Duodenal mucosa (tissue), 2 donors: ENCODE data around the gene CBX6.
A peak's percentile ranks its signal among the peaks of the same experiment; 100 is the strongest.

Source experiments
- H3K27ac ChIP-seq: one replicate; pipeline ENCODE4 v1.7.0; 2013; ENCODE audit warnings: low read depth, low read length
- H3K27me3 ChIP-seq, 2 donors: one replicate each; pipeline ENCODE4 v1.7.0; 2013; ENCODE audit warnings: low read length in 2 of 2, control low read depth in 1 of 2; ENCODE audit not compliant: insufficient read depth in 2 of 2, control insufficient read depth in 1 of 2
- H3K36me3 ChIP-seq, 2 donors: one replicate each; pipeline ENCODE4 v1.7.0; 2013; ENCODE audit warnings: low read length in 2 of 2, control low read depth in 1 of 2; ENCODE audit not compliant: insufficient read depth in 2 of 2, control insufficient read depth in 1 of 2
- H3K4me1 ChIP-seq, 2 donors: one replicate each; pipeline ENCODE4 v1.7.0; 2013; ENCODE audit warnings: low read length in 2 of 2, control low read depth in 1 of 2; ENCODE audit not compliant: insufficient read depth in 2 of 2, control insufficient read depth in 1 of 2
- H3K4me3 ChIP-seq, 2 donors: one replicate each; pipeline ENCODE4 v1.7.0; 2013; ENCODE audit warnings: low read length in 2 of 2, low read depth in 1 of 2
- H3K9ac ChIP-seq, 2 donors: one replicate each; pipeline ENCODE4 v1.7.0; 2013; ENCODE audit warnings: low read length in 2 of 2, low read depth in 1 of 2
- H3K9me3 ChIP-seq, 2 donors: one replicate each; pipeline ENCODE4 v1.7.0; 2013; ENCODE audit warnings: low read length in 2 of 2, control low read depth in 1 of 2; ENCODE audit not compliant: control insufficient read depth in 1 of 2

Gene CBX6

GRCh38 chr22:38874529-38875222, 2.7 kb upstream of the CBX6 start:
- Histone ChIP-seq H3K36me3 (no peaks in the 10 kb centered on the region), H3K4me3 (no peak overlapping the region), H3K27me3 (peaks cover 21 to 26% of the 10 kb centered on the region in 2 donors), H3K9ac (no peak overlapping the region), H3K9me3 (no peaks in the 10 kb centered on the region), H3K4me1 (peaks cover 4 to 12% of the 10 kb centered on the region in 2 donors), H3K27ac (no peak overlapping the region)

GRCh38 chr22:38873469-38874411, 1.7 kb upstream of the CBX6 start:
- peaks cover 21 to 24% of the 10 kb centered on the region in 2 donors for H3K27me3 ChIP-seq
- no peaks in the 10 kb centered on the region for H3K9me3 ChIP-seq
- H3K9ac ChIP-seq, result no peak overlapping the region
- no peaks in the 10 kb centered on the region for H3K36me3 ChIP-seq
- no peak overlapping the region for H3K4me3 ChIP-seq
- H3K27ac ChIP-seq, result no peak overlapping the region
- peaks cover 10 to 14% of the 10 kb centered on the region in 2 donors for H3K4me1 ChIP-seq

- H3K9ac ChIP-seq, result peak overlapping the region; percentile 64
- peak overlapping the region; percentile 73 to 84 for H3K4me3 ChIP-seq
- H3K36me3 ChIP-seq, result peaks cover 0 to under 1% of the 10 kb centered on the region in 2 donors
- H3K27ac ChIP-seq, result peak overlapping the region; percentile 78
- H3K9me3 ChIP-seq, result no peaks in the 10 kb centered on the region
- peaks cover 10 to 14% of the 10 kb centered on the region in 2 donors for H3K4me1 ChIP-seq
- peaks cover 21 to 24% of the 10 kb centered on the region in 2 donors for H3K27me3 ChIP-seq
Observed at GRCh38 chr22:38872831-38873248, 824 bp upstream of the CBX6 start.

- Histone ChIP-seq H3K36me3 (peaks cover 0 to 3% of the 10 kb centered on the region in 2 donors), H3K27ac (peak overlapping the region; percentile 41)
Observed at GRCh38 chr22:38871360-38872171, 450 bp downstream of the CBX6 start.

GRCh38 chr22:38870791-38871359, 1.1 kb downstream of the CBX6 start:
- peak overlapping the region; percentile 41 for H3K27ac ChIP-seq
- H3K9me3 ChIP-seq, result no peaks in the 10 kb centered on the region

More at GRCh38 chr22:38871360-38872171, 450 bp downstream of the CBX6 start:
- peaks cover 18 to 24% of the 10 kb centered on the region in 2 donors for H3K27me3 ChIP-seq
- H3K4me3 ChIP-seq, result peak overlapping the region; percentile 59 to 73
- H3K9ac ChIP-seq, result peak overlapping the region; percentile 24 to 25
- peaks cover 10 to 14% of the 10 kb centered on the region in 2 donors for H3K4me1 ChIP-seq
- H3K9me3 ChIP-seq, result no peaks in the 10 kb centered on the region

GRCh38 chr22:38870312-38870741, 1.7 kb downstream of the CBX6 start:
- peaks cover 3% of the 10 kb centered on the region in 2 donors for H3K36me3 ChIP-seq
- peaks cover 10 to 14% of the 10 kb centered on the region in 2 donors for H3K4me1 ChIP-seq
- peaks cover 18 to 24% of the 10 kb centered on the region in 2 donors for H3K27me3 ChIP-seq
- H3K27ac ChIP-seq, result no peak overlapping the region
- H3K9me3 ChIP-seq, result no peaks in the 10 kb centered on the region
- H3K9ac ChIP-seq, result peak overlapping the region in 1 of 2 donors; percentile 4
- H3K4me3 ChIP-seq, result peak overlapping the region; percentile 59 to 65

More at GRCh38 chr22:38870791-38871359, 1.1 kb downstream of the CBX6 start:
- Histone ChIP-seq H3K9ac (peak overlapping the region; percentile 24 to 25), H3K27me3 (peaks cover 18 to 24% of the 10 kb centered on the region in 2 donors), H3K4me3 (peak overlapping the region; percentile 59 to 65), H3K4me1 (peaks cover 10 to 14% of the 10 kb centered on the region in 2 donors), H3K36me3 (peaks cover 0 to 3% of the 10 kb centered on the region in 2 donors)

GRCh38 chr22:38869663-38870062, 2.4 kb downstream of the CBX6 start:
- Histone ChIP-seq H3K9ac (peak overlapping the region in 1 of 2 donors; percentile 20), H3K27me3 (peaks cover 14 to 18% of the 10 kb centered on the region in 2 donors), H3K36me3 (peaks cover 3 to 5% of the 10 kb centered on the region in 2 donors), H3K9me3 (no peaks in the 10 kb centered on the region), H3K4me1 (peaks cover 13 to 14% of the 10 kb centered on the region in 2 donors), H3K27ac (no peak overlapping the region), H3K4me3 (no peak overlapping the region)

- Histone ChIP-seq H3K4me1 (peaks cover 19% of the 10 kb centered on the region in 2 donors), H3K27me3 (peaks cover 11 to 14% of the 10 kb centered on the region in 2 donors), H3K4me3 (no peak overlapping the region), H3K36me3 (peaks cover 3 to 5% of the 10 kb centered on the region in 2 donors), H3K27ac (no peak overlapping the region), H3K9ac (no peak overlapping the region), H3K9me3 (no peaks in the 10 kb centered on the region)
Observed at GRCh38 chr22:38868886-38869381, 3.1 kb downstream of the CBX6 start.

- Histone ChIP-seq H3K27ac (no peak overlapping the region), H3K9ac (no peak overlapping the region)
Observed at GRCh38 chr22:38868286-38868721, 3.7 kb downstream of the CBX6 start.

More at GRCh38 chr22:38868286-38868721, 3.7 kb downstream of the CBX6 start:
- peaks cover 19% of the 10 kb centered on the region in 2 donors for H3K4me1 ChIP-seq
- H3K27me3 ChIP-seq, result peaks cover 5 to 7% of the 10 kb centered on the region in 2 donors
- no peaks in the 10 kb centered on the region for H3K9me3 ChIP-seq
- H3K36me3 ChIP-seq, result peaks cover 3 to 5% of the 10 kb centered on the region in 2 donors
- no peak overlapping the region for H3K4me3 ChIP-seq
